SHP77 treated with DMSO at 0.1 percent for 48 hours (cell line): ENCODE results near the gene TMEM132C.
"Not testable (repeated sequence)": the region's sequence is repeated elsewhere in the genome, so short reads cannot be mapped to it uniquely, and the experiment has no call there.

Source experiments
- DNase-seq: peaks from one replicate; lab custom pipeline; 2025; lab: John Stamatoyannopoulos, UW

Gene TMEM132C

DNA sequence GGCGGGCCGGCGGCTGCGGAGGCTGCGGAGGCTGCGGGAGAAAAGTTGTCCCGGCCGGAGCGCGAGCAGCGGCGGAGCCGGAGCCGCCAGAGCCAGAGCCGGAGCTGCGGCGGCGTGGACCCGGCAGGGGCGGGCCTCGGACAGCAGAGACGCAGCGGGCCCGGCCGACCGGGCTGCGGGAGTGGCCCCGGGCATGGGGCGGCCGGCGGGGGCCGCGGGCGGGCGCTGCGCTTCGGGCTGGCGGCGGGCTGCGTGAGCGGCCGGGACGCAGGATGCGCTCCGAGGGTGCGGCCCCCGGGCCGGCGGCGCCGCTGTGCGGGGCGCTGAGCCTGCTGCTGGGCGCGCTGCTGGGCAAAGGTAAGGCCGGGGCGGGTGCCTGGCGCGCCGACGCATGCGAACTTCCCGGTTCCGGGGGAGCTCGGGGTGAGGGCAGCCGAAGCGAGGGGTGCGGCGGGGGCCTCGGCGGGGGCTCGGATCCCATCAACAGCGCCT lies at the start of gene TMEM132C:
TSS of gene TMEM132C (plus strand) at position 40 of the 492 bp plus-strand sequence. CDS start at position 273, 233 bp downstream.
- DNase-seq = no peak

DNA sequence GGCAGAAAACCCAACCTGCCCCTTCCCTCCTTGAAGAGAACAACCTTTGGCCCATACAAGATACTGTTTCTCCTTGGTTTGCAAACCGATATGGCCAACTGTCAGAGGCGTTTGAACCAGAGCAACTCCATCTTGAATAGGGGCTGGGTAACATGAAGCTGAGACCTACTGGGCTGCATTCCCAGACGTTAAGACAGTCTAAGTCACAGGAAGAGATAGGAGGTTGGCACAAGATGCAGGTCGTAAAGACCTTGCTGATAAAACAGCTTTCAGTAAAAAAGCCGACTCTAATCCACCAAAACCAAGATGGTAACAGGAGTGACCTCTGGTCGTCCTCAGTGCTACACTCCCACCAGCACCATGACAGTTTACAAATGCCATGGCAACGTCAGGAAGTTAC lies 42.7 kb upstream of the TMEM132C start:
- DNase-seq = no peak

DNA sequence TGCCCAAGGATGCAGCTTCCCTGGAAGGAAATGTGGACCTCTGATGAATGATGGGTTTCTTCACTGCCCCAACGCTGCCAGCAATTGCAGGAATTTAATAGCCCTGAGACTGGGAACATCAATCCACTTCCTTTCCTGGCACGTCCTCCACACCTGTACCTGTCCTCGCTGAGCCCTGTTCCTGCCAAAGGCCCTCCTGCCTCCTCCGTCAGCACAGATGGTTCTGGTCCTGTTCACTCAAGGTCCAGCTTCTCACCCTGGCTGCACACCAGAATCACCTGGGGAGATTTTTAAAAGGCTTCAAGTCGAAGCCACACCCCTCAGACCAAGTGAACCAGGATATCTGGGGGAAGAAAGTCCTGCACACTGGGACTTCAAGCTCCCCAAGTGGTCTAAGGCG lies 38.4 kb upstream of the TMEM132C start:
- DNase-seq = no peak

GRCh38 chr12:128235635-128236417 lies 31.1 kb upstream of the TMEM132C start:
- no peak for DNase-seq

DNA sequence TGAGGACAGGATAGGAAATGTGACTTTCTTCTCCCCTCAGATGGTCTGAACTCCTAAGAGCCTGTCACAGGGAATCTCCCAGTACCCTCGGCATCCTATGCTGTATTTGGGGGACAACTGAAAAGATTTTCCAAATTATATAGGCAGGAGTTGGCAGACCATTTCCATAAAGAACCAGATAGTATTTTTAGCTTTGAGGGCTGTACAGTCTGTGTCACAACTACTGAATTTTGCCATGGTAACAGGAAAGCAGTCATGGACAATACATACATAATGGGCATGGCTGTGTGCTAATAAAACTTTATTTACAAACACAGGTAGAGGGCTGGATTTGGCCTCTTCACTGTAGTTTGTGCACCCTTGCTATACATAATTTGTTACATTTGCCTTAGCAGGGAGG lies 30.4 kb upstream of the TMEM132C start:
- no peak for DNase-seq

DNA sequence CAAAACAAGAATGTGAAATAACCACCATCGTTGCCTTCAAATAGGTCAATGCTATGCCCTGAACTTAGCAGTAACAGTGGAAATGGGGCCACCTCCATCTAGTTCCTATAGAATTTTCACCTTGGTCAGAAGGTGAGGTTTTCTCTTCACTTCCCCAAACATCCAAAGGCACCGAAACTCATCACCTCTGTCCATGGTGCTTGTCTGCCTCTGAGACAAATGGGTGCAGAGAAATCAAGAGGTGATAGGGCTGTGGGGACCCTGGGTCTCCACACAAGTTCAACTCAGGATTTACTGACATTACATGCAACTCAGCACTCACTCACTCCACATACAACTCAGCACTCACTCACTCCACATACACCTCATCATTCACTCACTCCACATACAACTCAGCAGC lies 26.2 kb upstream of the TMEM132C start:
- DNase-seq = no peak

- DNase-seq = no peak
These were observed 21.8 kb upstream of the TMEM132C start for GRCh38 chr12:128245121-128245520.

DNA sequence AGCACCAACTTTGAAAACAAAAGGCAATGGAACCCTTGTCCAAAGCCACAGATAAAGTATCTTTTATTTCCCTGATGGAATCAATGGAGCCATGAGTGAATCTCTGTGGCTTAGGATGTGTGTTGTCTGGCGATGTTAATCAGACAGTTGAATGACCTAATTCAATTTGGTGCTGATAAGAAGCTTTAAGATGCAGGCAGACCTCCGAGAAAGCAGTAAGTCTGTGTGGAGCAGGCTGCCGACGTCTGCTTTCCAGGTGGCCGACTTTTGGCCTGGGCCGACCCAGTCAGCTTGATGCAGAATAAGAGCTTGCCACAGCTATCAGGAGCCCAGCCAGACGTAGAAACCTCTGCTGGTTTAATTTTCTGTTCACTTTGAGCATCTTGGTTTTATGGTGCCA lies 21.1 kb upstream of the TMEM132C start:
- no peak for DNase-seq

- DNase-seq = no peak
These were observed 16.9 kb upstream of the TMEM132C start for GRCh38 chr12:128250096-128250495.

- not testable (repeated sequence) for DNase-seq
These were observed 13.1 kb upstream of the TMEM132C start for GRCh38 chr12:128253829-128254228.

DNA sequence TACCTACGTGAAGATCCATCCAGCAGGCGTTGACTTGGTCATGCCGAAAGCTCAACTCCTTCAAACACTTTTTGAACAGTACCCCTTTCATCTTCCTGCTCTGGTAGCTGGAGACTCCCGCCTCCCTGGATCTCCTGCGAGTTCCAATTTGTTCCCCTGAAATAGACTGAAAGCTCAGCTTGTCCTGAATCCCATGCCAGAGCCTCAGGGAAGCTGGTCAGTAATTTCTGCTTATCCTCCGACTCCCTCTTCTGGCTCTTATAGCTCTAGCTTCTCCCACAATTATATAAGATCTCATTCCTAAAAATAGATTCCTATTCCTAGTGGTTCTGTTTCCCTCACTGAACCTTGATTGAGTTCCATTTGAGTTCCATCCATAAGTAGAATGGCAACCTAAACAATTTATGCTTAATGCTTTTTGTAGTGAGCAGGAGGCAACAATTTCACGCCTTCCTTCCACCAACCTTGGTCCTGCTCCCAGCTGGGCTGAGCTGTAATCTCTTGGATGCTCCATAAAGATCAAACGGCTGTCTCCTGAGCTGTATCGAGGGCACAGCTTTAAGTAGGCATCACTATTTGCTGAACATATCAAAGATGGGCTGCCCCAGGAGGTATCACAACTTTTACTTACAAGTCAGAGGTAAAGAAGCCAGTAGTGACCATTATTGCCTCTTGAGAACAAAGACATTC lies 8.0 kb upstream of the TMEM132C start:
- no peak for DNase-seq

- peak; percentile 5 for DNase-seq
These were observed 7.4 kb upstream of the TMEM132C start for GRCh38 chr12:128259556-128260070.

DNA sequence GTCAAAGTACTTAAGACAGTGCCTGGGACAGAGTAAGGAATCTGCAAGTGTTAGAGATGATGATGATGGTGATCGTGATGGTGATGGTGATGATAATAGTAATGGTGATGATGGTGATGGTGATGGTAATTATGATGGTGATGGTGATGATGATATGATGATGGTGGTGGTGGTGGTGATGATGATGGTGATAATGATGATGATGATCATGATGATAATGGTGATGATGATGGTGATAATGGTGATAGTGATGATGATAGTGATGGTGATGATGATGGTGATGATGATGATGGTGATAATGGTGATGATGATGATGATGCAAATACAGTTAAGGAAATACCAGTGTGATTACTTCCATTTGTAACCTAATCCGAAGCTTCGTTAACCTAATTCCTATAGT lies 5.2 kb upstream of the TMEM132C start:
- DNase-seq = no peak

- DNase-seq = no peak
These were observed 1.4 kb upstream of the TMEM132C start for GRCh38 chr12:128265566-128265965.

- DNase-seq = no peak
These were observed 884 bp upstream of the TMEM132C start for GRCh38 chr12:128266086-128266485.

DNA sequence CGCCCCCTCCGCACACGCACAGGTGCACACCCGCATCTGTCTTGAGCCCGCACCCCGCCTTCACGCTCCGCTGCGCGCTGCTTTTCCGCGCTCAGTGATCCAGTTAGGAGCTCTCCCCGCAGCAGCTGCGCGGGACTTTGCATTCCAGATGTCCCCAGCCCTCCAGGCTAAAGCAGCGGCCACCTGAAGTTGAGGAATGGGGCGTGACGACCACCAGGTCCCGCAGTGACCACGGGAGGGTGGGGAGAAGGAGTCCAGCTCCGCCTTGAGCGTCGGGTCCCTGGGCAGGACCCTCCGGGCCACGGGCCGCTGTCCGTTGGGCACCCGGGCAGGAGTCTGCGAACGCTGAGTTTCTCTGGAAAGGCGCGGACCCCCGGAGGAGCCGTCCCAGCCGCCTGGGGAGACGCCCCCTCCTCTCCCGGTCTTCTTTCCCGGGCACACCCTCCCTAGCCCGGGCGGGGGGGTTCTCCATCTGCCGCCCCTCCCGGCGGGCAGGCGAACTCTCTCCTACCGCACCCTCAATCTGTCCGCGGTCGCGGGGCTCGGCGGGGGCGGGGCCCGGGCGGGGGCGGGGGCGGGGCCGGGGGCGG lies 334 bp upstream of the TMEM132C start:
- DNase-seq = no peak

DNA sequence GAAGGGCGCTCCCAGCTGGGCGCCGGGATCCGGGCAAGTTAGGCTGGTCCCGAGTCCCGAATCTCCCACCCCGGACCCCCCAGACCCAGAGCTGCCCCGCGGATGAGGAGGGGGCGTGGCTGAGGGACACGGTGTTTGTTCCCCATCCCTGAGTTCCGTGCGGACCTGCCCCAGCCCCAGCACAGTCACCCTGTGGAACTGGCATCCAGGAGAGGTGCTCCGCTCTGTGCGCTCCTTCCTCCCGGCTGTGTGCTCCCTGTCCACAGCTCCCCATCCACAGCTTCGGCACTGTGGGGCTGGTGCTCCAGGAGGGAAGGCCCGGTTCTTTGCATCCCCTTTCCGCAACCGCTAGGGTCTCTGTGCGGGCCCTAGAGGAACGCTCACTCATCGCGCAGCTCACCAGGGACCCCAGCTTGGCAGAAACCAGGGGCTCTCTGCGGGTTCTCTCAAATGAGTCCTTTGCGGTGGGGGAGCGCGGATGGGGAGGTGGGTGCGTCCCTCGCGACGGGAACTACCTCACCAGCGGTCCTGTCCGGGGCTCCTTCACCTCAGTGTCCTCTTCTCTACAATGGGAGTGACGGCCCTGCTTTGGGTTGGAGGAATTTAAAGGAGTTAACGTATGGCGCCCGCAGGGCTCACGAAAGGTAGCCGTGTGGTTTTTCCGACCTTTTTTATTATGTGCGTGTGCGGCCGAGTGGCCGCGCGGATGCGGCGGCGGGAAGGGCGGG lies 845 bp downstream of the TMEM132C start:
- DNase-seq = no peak

- no peak for DNase-seq
These were observed 1.5 kb downstream of the TMEM132C start for GRCh38 chr12:128268379-128268995.

- DNase-seq = no peak
These were observed 2.2 kb downstream of the TMEM132C start for GRCh38 chr12:128269181-128269591.

DNA sequence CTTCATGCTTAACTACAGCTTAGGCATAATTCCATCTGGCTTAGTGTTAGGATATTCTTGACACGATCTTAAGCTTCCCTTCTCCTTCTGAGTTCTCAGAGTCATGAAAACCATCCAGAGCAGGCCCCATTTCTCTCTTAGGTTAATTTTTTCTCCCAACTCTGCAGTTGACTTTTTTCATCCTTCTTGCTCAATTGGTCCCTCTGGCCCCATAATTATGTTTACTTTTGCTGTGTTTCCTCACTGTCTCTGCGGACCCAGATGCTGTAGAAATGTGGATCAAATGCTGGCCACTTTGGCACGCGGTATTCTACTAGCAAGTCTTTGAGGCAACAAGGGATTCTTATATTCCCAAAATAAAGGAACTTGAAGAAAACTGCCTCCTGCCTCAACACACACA lies 9.5 kb downstream of the TMEM132C start:
- DNase-seq = no peak

DNA sequence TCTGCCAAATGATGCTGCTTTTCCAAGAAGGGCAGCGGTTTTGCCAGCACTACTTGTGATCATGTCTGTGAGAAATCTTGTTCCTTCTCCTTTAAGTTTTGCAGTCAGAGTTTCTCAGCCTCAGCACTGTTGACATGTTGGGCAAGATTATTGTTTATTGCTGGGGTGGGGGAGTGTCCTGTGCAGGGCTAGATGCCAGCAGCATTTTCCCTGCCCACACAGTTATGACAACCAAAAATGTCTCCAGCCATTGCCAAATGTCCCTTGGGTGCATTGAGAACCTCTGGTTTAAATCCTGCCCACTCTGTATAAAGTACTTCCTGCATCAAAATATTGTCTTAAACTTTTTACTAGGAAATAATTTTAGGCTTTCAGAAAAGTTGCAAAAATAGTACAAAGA lies 20.0 kb downstream of the TMEM132C start:
- DNase-seq = no peak

- no peak for DNase-seq
These were observed 21.4 kb downstream of the TMEM132C start for GRCh38 chr12:128288357-128288756.
